HG03342 (cell line): Measurements from ENCODE around the gene WEE2.

Experiments used
- ATAC-seq: cut with Tn5 transposase; IDR thresholded peaks from one replicate; pipeline ENCODE4 v1.9.1; 2021; ENCODE audit warnings: mild to moderate bottlenecking, moderate library complexity; ENCODE audit not compliant: unreplicated experiment

The WEE2 gene

DNA sequence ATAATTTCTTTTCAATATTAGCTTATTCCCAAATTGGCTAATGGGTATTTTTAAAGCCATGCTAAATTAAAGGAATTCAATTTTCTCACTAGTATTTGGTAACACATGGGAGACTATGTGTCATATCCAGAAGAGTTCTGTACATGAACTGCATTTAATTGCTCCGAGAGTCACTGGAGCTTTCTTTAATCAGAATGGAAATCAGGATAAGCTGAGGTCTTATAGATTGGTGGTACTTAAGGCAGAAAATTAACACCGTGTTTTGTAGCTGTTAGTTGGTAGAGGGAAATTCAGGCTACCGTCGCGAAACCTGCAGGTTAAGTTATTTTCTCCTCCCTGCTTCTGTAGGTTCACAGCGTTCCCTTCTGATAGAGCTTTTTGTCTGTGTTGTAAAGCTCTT lies at the start of gene WEE2:
Gene WEE2 (plus strand): TSS at position 3 of the 400 bp plus-strand sequence. CDS start 406 bp downstream, outside the sequence.
- ATAC-seq: no peak

DNA sequence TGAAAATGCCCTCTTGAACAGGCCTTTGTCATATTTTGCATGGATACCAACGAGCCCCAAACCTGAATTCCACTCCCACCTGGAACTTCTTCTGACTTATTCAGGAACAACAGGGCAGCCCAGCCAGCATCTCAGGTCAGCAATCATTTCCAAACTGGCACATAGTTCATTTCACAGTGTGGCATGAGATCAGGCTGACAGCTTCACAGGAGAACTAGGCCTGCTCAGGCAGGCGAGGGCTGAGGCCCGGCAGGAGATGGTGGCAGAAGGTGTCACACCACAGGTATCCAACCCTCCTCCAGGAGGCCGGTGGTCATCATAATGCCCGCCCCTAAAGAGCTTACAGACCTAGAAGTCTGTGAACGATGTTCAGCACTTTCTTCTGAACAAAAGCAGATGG lies 48.7 kb upstream of the WEE2 start:
- ATAC-seq: no peak

GRCh38 chr7:141660259-141660658 lies 47.9 kb upstream of the WEE2 start:
- no peak for ATAC-seq

DNA sequence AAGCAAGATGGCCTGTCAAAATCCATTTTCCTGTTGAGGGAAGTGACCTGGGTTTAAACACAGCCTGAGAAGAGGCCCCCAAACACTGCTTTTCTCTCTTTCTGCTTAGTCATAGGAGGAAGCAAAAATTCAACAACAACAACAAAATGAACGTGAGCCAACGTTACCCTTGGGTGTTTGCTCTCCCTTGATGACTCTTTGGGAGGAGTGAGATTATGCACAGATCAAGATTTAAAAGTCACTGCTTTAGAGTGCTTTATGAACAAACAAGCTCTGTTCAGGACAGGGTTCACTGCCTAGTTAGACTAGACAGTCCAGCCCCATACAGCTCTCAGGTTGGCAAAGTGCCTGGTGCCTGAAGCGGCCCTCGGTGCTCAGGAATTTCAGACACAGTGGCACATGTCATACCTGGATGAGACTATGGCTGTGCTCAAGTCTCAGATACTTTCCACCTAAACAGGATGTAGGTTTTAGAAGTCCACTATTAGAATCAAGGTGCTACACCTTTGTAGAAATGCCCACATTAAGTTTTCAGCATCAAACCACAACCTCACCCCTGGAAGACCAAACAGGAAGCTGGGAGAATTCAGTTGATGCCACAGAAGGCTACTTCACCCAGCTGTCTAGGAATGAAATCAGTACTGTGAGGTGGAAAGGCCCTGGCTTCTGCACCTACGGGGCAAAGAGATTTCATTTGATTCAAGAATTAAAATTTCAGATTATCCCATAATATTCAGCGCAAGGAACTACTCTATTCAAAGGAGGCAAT lies 44.9 kb upstream of the WEE2 start:
- ATAC-seq: no peak

GRCh38 chr7:141664450-141664849 lies 43.7 kb upstream of the WEE2 start:
- no peak for ATAC-seq

- no peak for ATAC-seq
These were observed 42.7 kb upstream of the WEE2 start for GRCh38 chr7:141665208-141666035.

DNA sequence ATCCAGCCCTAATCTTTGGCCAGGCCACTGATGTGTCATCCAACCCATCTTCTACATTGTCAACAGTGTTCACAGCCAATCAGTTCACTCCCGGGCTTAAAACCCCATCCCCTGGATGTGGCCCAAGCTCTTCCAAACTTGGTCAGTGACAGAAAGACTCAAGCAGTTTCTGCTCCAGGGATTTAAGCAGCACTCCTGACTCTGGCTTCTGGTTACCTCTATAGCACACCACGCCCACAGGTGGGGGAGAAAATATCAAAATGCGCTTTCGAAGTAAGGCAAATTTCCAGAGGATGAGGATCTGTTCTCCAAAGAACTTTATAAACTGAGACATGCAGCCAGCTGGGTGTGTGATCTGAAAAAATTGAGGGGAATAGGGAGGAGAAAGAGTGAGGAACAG lies 42.1 kb upstream of the WEE2 start:
- no peak for ATAC-seq

DNA sequence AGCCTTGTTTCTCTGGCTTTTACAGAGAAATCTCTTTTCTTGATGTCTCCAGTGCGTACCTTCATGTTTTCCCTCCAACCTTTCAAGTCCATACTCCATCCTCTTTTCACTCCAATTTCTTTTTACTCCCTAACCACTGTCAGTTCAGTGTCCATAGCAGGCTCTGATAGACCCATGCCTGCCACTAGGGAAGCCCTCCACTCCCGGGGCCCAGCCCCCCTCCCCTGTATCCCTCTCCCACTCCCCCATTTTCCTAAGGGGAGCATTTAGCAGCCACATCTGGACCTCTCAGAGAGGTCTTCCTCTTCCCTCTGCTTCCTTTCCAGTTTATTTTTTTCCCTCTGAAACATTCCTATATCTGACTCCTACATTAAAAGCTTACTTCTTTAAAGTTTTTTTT lies 39.3 kb upstream of the WEE2 start:
- no peak for ATAC-seq

DNA sequence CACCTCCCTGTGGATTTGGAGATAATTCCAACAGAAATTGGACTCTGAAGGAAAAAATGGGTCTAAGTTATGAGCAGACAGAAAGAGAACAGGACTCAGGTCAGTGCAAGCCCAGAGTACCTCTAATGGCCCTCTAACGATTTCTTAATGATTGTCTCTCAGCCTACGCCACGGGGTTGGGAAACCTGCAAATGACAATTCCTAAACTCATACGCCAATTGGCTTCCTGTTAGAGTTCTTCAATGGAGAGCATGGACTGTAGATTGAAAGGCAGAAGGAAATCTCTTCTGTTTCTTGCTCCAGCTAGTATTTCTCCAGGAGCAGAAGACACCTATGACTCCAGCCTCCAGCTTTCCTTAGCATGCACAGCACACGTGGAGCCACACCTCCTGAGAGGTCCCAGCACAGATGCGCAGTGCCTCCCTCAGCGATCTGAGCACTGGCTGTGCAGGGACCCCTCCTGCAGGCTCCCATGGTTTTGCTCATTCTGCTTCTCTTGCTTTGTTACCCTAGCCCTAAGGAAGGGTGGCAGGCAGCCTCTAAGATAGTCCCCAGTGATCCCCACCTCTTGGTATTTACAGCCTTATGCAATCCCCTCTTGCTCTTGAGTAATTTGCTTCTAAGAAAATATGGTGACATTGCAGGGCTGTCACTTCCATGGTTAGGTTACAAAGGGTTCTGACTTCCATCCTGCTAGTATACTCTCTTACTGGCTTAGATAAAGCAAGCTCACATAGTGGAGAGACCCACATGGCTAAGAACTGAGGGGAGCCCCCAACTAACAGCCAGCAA lies 36.3 kb upstream of the WEE2 start:
- no peak for ATAC-seq

- no peak for ATAC-seq
These were observed 34.8 kb upstream of the WEE2 start for GRCh38 chr7:141673346-141673745.

- ATAC-seq: no peak
These were observed 33.9 kb upstream of the WEE2 start for GRCh38 chr7:141674171-141674671.

GRCh38 chr7:141674702-141675101 lies 33.5 kb upstream of the WEE2 start:
- ATAC-seq: no peak

- ATAC-seq: no peak
These were observed 32.5 kb upstream of the WEE2 start for GRCh38 chr7:141675436-141676215.

GRCh38 chr7:141676618-141677017 lies 31.5 kb upstream of the WEE2 start:
- ATAC-seq: no peak

DNA sequence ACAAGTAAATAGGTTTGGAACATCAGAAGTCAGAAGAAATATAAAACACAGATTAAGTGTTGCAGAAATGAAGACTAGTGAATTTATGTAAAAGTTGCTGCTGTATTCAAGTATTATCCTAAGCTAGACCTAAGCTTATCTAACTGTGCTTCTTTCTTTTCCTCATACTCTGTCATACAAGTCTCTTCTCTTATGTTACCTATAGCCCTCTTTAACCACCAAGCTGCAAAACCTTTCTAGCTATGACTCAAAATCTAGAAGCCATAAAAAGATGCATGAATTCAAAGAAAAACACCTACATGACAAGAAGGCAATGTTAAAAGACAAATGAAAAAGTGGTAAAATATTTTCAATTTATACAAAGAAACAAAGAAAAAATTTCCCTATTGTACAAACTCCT lies 29.1 kb upstream of the WEE2 start:
- no peak for ATAC-seq

DNA sequence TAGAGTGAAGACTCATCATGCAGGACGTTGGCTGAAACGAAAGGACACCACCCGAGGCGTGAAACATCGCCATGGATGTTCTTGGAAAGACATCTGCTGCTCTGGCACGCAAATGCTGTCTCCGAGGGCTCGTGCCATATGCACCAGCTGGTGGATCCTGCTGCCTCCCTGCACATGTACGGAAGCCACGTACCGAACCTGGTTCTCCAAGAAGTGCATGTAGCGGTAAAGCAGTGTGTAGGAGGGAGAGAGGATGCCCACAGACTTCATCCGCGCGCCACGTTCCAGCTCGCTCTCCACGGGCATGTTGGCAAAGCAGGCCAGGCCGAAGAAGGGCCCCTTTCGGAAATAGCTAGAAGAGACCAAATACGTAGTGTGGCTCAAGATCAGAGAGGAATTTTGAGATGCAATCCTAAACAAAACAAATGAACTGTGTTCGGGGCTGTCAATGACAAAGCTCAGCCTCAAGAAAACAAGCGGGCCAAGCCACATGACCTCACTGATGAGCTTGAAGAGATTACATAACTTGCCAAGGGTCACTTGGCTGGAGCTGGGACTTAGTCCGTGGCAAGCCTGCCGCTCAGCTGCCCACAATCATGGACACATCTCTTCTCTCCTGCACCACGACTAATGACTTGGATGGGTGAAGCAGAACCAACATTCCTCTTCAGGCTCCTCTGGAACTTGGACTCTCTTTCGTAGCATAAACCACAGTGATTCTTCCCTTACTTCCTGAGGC lies 22.7 kb upstream of the WEE2 start:
- no peak for ATAC-seq

DNA sequence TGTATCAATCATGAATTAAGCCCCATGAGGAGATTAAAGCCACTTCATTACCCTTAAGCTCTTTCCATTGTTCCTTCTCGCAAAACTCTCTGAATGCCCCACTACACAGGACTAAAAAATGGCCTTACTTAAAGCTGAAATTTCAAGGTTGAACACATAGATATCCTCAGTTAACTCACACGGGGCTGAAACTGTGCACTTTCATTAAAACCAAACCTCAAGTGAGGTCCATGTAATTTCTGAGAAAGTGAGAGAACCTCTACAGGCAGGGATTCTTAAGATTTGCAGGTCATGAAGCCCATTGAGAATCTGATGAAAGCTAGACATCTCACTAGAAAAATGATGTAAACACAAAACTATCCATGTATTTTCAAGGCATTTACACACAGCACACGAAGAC lies 22.1 kb upstream of the WEE2 start:
- ATAC-seq: no peak

DNA sequence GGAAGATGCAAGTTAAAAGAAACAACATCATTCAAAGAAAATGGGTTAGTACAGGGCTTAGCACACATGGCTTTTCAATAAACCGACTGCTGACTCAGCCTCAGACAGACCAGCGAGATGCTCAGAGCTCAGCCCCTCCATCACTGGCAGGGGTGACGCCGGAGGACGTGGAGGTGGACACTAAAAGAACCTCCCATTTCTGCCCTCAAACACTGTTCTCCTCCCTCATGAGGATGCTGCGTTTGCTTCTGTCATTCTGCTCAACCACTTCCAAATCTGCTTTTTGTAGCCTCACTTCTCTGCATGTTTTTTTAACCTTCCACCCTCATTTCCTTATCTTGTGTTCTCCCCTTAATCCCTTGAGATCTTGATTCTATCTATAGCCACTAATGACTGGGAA lies 21.5 kb upstream of the WEE2 start:
- no peak for ATAC-seq

- no peak for ATAC-seq
These were observed 20.1 kb upstream of the WEE2 start for GRCh38 chr7:141688043-141688442.
